ENCODE results near the gene ZACN.

ZACN gene

GRCh38 chr17:76125922-76126321 lies 46.9 kb downstream of the ZACN start:
- DNase-seq (ENCODE audit: low read depth, low spot score) = no peak

GRCh38 chr17:76130473-76130872 lies 51.5 kb downstream of the ZACN start:
- H3K27ac ChIP-seq = no peak overlapping the region
- DNase-seq (ENCODE audit: low read depth, low spot score) = no peak

More at GRCh38 chr17:76125922-76126321, 46.9 kb downstream of the ZACN start:
- no peak overlapping the region for H3K27ac ChIP-seq

GRCh38 chr17:76131051-76131691 lies 52.2 kb downstream of the ZACN start:
- DNase-seq (ENCODE audit: low read depth, low spot score) = no peak

GRCh38 chr17:76131692-76132573 lies 53.0 kb downstream of the ZACN start:
- no peak for DNase-seq (ENCODE audit: low read depth, low spot score)
- no peak overlapping the region for H3K27ac ChIP-seq

More at GRCh38 chr17:76131051-76131691, 52.2 kb downstream of the ZACN start:
- no peak overlapping the region for H3K27ac ChIP-seq

Data from epithelial cell of prostate (primary cell).